Fibroblast of villous mesenchyme (primary cell): ENCODE data around the gene GTF2F2. TPM values are rescaled to one million over a fixed set of nuclear protein-coding genes. Genes with fewer than 3 reads are reported as not detected.

ENCODE experiments used
- DNase-seq: peaks from one replicate; pipeline ENCODE4 v3.0.0-alpha.2; 2010; ENCODE audit warnings: low read depth
- H3K4me3 ChIP-seq: 2 replicates; pipeline ENCODE4 v1.5.1; 2011; ENCODE audit warnings: low read depth, mild to moderate bottlenecking, low read length
- CTCF ChIP-seq: IDR thresholded peaks from 2 replicates; pipeline ENCODE4 v1.5.1; 2012; ENCODE audit warnings: low read depth, mild to moderate bottlenecking, low read length; ENCODE audit not compliant: insufficient read depth
- total RNA-seq: library from RNA; depleted of rRNA; stranded (reverse); fragments of >200 nt; gene quantifications from 2 replicates; pipeline ENCODE4 v1.2.3, GENCODE V29; 2012

Gene GTF2F2
- total RNA-seq, 1 donor = 38.0 TPM

DNA sequence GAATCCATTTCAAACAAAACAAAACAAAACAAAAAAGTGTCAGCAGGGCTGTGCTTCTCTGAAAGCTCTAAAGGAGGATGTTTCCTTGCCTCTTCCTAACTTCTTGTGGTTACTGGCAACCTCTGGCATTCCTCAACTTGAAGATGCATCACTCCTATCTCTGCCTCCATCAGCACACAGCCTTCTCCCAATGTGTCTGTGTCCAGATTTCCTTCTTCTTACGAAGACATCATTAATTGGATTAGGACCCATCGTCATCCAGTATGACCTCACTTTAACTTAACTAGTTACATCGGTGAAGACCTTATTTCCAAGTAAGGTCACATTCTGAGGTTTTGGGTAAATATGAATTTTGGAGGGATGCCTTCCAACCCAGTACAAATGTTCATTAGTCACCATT lies 33.8 kb upstream of the GTF2F2 start:
- DNase-seq = peak; percentile 91
- TF ChIP-seq CTCF = no peak
- no peak overlapping the region for H3K4me3 ChIP-seq

DNA sequence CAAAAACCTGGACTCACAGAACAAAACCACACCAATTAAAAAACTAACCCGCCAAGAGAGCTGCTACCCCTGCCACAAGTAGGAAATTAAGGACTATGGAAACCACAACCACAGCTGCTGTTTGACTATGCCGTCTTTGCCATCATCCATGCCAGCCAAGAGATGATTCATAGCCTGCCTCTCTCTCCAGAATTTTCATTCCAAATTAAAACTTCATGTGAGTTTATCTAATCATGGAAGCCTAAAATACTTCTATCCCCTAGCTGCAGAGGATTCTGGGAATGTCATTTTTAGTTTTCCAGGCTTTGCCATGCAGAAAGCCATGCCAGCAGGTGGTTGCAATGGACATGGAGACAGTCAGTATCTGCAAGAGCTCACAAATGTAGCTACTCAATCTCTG lies 27.6 kb upstream of the GTF2F2 start:
- DNase-seq = no peak
- H3K4me3 ChIP-seq = no peak overlapping the region
- no peak for TF ChIP-seq CTCF

DNA sequence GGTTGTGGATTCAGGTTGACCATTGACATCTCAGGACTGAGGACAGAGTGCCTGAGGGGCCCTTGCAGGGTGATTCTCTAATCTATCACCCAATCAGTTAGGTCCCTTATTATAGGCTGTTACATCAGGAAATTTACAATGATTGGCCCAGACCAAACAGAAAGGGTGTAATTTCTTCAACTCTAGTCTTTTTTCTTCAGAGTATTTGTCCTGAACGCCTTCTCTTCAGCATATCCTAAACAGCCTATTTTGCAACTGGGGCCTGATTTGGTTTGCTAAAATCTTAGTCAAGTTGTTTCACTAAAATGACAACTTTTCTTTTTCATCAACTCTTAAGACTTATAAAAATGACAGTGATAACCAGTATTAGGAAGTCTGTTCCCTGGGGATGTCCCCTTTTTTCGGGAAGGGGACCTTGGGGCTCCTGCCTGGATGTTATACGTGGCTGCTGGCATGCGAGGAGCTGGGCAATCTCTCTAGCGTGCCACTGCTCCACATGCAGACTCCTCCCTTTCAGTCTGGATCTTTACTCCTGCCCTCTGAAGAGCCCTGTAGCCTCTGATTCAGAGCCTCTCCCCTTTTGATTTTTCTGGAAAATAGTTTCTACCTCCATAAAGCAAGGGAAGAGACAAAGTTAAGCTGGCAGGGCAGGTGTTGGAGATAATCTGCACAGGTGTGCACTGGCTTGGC lies 19.6 kb upstream of the GTF2F2 start:
- no peak overlapping the region for H3K4me3 ChIP-seq
- no peak for TF ChIP-seq CTCF
- no peak for DNase-seq

DNA sequence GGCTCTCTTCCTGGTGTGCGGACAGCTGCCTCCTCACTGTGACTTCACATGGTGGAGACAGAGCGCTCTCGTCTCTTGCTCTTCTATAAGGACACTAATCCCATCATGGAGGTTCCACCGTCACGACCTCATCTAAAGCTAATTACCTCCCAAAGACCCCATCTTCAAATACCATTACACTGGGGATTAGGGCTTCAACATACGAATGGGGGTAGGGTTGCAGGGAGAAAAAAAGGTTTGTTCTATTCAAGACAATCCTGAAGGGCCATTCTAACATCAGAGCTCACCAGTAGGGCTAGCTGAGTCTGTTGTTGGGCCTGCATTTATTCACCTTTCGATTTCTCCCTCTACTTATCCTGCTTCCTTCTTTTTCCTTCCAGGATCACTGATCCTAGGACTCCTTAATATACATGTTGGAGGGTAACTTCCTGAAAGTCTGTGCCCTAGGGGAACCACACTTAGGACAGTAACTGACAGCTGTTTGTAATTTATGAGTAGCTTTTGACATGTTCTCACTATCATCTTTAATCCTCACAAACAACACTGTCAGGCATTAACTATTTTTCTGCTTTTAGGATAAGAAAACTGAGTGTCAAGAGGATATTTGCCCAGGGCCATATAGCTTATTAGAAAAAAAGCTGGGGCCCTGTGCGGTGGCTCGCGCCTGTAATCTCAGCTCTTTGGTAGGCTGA lies 18.8 kb upstream of the GTF2F2 start:
- TF ChIP-seq CTCF = no peak
- DNase-seq = no peak
- no peak overlapping the region for H3K4me3 ChIP-seq

GRCh38 chr13:45102136-45102507 lies 18.2 kb upstream of the GTF2F2 start:
- peak; percentile 7 for DNase-seq
- TF ChIP-seq CTCF = no peak
- no peak overlapping the region for H3K4me3 ChIP-seq

- DNase-seq = no peak
- H3K4me3 ChIP-seq = no peak overlapping the region
- no peak for TF ChIP-seq CTCF
Measured at GRCh38 chr13:45103449-45103848, 16.9 kb upstream of the GTF2F2 start.
